C4-2B (cell line): ENCODE measurements around the gene MAP4.

ENCODE experiments used
- H3K27ac ChIP-seq: fragments of 450-650 bp; 2 replicates; pipeline ENCODE4 v1.5.1; 2017
- ZFX ChIP-seq: fragments of 450-650 bp; IDR thresholded peaks from 2 replicates; pipeline ENCODE4 v1.6.1; 2017
- TF ChIP-seq, protein P1 (sequence below): fragments of 450-650 bp; conservative IDR thresholded peaks from 2 replicates; pipeline ENCODE4 v1.5.1; 2017; ENCODE audit warnings: mild to moderate bottlenecking

Gene MAP4

DNA sequence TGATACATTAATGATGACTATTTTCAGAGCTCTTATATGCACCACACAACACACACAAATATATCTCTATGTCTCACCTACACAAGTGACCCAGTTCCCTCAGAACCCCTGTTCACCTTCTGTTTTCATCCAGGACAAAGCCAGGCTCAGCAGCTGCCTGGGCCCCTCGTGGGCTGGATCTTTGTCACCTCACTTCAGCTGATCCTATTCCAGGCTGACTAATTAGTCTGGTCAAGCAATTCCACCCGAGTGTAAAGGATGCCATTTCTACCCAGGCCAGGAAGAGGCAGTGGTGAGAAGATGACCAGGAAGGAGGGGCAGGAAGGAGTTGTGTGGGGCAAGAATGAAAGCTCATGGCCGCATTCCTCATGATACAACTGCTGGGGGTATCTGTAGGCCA is 151.0 kb downstream of the MAP4 start:
- no peak for TF ChIP-seq ZFX
- TF ChIP-seq, protein P1, sequence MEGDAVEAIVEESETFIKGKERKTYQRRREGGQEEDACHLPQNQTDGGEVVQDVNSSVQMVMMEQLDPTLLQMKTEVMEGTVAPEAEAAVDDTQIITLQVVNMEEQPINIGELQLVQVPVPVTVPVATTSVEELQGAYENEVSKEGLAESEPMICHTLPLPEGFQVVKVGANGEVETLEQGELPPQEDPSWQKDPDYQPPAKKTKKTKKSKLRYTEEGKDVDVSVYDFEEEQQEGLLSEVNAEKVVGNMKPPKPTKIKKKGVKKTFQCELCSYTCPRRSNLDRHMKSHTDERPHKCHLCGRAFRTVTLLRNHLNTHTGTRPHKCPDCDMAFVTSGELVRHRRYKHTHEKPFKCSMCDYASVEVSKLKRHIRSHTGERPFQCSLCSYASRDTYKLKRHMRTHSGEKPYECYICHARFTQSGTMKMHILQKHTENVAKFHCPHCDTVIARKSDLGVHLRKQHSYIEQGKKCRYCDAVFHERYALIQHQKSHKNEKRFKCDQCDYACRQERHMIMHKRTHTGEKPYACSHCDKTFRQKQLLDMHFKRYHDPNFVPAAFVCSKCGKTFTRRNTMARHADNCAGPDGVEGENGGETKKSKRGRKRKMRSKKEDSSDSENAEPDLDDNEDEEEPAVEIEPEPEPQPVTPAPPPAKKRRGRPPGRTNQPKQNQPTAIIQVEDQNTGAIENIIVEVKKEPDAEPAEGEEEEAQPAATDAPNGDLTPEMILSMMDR, result no peak
- H3K27ac ChIP-seq, result no peak overlapping the region

DNA sequence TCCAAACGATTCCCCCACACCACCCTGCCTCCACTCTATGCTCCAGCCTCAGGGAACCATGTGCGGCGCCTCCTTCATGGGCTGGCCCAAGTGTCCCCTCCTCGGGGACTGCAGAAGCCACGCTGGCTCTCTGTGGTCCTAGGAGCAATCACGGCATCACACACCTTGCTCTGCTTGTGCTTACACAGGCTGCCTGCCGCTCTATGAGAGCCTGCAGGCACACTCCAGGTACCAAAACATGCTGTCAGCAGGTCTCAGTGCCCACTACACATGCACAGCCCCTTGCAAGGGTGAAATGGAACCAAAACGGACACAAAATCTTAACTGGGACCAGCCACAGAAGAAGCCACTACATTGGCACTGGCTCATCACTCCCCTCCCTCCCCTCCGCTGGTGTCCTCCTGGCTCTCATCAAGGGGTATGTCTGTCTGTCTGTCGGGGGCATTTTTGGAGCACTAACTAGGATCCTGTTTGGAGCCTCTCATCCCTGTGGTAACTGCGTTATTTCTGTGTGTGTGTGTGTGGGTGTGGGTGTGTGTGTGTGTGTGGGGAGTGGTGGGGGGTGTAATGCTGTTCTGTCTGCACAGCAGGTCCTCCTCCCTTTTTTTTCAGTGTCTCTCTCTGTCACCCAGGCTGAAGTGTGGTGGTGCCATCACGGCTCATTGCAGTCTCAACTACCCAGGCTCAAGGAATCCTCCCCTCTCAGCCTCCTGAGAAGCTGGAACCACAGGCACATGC is 152.7 kb downstream of the MAP4 start:
- TF ChIP-seq, protein P1, result no peak
- TF ChIP-seq ZFX, result no peak
- no peak overlapping the region for H3K27ac ChIP-seq

DNA sequence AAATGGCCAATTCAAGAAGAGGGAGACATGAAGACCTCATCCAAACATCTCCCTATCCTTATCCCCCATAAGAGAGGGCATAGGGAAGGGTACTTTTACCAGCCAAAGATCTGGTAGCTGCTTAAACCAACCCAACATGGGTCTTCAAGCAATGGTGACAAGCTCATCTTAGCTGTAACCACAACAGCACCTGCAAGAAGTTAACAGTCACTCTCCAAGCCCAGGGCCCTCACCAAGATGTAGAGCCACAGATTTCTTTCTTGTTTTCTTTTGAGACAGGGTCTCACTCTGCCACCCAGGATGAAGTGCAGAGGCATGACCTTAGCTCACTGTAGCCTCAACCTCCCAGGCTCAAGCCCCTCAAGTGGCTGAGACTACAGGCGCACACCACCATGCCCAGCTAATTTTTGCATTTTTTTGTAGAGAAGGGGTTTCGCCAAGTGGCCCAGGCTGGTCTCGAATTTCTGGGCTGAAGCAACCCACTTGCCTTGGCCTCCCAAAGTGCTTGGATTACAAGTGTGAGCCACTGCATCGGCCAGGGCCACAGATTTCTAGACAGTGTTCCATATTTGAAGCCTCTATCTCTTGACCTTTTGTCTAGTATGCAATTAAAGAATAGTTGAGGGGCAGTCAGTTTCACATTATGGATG is 156.1 kb downstream of the MAP4 start:
- TF ChIP-seq ZFX, result no peak
- TF ChIP-seq, protein P1, result no peak

DNA sequence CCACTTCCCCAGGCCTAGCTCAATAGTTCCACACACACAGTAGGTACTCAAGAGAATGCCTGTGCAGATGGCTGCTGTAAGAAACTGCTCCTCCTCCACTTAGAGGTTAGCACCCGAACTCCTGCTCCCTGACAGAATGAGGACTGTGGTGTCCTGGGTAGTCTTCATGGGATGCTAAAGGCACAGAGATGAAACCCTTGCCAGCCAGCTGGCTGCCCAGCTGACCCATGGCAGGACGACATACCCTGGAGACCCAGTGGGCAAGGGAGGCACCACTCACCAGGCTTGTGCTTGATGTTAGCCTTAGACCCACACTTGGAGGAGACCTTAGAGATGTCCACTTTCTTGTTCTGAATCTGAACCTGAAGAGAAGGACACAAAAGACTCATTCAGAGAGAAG is 159.1 kb downstream of the MAP4 start:
- TF ChIP-seq ZFX, result no peak
- TF ChIP-seq, protein P1, result no peak
- H3K27ac ChIP-seq, result no peak overlapping the region

More for the DNA sequence above, 156.1 kb downstream of the MAP4 start:
- H3K27ac ChIP-seq, result no peak overlapping the region

DNA sequence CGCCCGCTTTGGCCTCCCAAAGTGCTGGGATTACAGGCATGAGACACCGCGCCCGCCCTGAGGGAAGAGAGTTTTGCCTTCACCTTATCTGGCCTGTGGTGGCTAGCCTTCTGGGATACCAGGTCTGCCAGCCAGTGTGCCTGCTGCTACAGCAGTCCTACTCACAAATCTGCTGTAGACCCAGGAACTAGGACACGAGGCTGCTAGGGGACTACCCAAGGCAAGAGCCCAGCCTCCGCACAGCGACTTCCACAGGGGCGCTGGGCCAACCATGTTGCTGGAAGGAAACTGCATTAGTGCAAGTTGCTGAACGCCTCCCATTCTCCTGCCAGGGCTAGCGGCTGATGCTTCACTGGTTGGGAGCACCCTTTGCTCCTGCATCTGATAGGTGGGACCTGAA is 159.5 kb downstream of the MAP4 start:
- H3K27ac ChIP-seq, result no peak overlapping the region
- TF ChIP-seq ZFX, result no peak
- TF ChIP-seq, protein P1, result no peak

DNA sequence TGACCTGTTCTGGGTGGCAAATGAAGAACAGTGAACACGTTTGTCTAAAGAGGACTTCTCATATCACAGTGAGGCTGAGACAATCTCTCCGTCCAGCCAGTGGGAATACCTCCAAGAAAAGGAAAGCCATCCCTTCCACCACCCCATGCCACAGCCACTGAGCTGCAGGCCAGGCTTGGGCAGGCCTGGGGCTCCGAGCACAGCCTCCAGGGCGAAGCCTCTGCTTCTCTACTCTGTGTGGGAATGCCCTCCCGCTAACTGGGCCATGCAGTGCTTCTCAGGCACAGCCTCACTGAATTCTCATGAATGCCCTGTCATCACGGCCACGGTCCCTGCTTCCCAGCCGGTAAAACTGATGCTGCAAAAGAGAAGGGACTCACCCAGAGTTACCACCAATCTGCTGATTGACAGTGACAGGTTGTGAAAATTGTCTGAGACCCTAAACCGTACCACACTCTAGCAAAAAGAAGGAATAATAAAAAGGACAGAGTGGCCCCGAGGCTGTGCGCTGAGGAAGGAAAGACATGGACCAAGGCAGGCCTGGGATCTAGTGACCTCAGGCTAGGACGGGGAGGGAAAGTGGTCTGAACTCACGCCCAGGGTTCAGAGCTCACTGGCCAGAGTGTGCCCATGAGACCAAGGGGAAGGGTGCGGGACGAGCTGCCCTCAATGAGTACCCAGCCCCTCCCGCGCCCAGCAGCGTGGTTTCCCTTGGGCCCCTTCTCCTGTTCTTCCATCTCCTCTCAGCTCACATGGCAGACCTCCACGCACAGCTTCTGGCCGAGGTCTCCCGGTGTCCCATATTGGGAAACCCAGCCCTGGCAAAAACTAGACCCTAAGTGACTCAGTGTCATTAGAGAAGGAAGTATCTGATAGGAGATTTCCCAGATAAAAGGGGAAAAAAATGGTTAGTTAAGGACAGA is 160.5 kb downstream of the MAP4 start:
- no peak overlapping the region for H3K27ac ChIP-seq
- TF ChIP-seq, protein P1, result no peak
- no peak for TF ChIP-seq ZFX
